ENCODE results near the gene CLPSL2.

DNA sequence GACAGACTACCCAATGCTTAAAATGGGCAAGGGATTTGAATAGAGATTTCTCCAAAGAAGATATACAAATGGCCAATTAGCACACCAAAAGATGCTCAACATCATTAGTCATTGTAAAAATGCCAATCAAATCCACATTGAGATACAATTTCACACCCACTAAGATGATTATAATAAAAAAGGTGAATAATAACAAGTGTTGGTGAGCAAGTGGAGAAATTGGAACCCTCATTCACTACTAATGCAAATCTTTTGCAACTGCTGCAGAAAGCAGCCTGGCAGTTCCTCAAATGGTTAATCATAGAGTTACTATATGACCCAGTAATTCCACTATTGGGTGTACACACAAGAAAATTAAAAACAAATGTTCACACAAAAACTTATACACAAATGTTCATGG lies 41.1 kb downstream of the CLPSL2 start:
- TF ChIP-seq POLR2AphosphoS5 (IDR thresholded peaks at IDR 0.05; ENCODE audit: low read depth, low read length) (no peak), TAF1 (IDR thresholded peaks at IDR 0.05; ENCODE audit: borderline replicate concordance, insufficient read depth, low read length) (no peak)
